Lower leg skin (tissue), 4 donors: Measurements from ENCODE around the gene ZNF407. TPM values are rescaled to one million over a fixed set of nuclear protein-coding genes. Genes with fewer than 3 reads are reported as not detected.

ENCODE experiments used
- DNase-seq, 2 donors: peaks; one replicate each; pipeline ENCODE4 v3.0.0-alpha.2; 2019; ENCODE audit warnings: low spot score in 2 of 2
- H3K4me3 ChIP-seq: fragments of 200-600 bp; sonication (generic); 2 replicates; pipeline ENCODE4 v1.5.1; 2017; ENCODE audit warnings: mild to moderate bottlenecking, low read depth; ENCODE audit not compliant: poor library complexity, severe bottlenecking
- CTCF ChIP-seq, 3 donors: fragments of 450-650 bp; IDR thresholded peaks; one replicate each; pipeline ENCODE4 v1.5.1; 2016; ENCODE audit warnings: antibody characterized with exemption in 3 of 3, mild to moderate bottlenecking in 3 of 3, moderate library complexity in 2 of 3
- POLR2A ChIP-seq, 2 donors: fragments of 450-650 bp; IDR thresholded peaks; one replicate each; pipeline ENCODE4 v1.6.1; 2016 to 2017; ENCODE audit warnings: antibody characterized with exemption in 2 of 2, mild to moderate bottlenecking in 1 of 2, moderate library complexity in 1 of 2
- WGBS, 2 donors: methylation state at CpG; one replicate each; pipeline ENCODE4 v1.1.5; 2018; 5-methylcytosine and 5-hydroxymethylcytosine counted together
- intact Hi-C: fragments of 100-400 bp; cut with DNase I; formaldehyde crosslinking; loops from one replicate; pipeline ENCODE4 v1.15.0; 2023; ENCODE audit warnings: low total_unique reads
- total RNA-seq, 4 donors: library from RNA; depleted of rRNA; stranded (reverse); fragments of >200 nt; gene quantifications; one replicate each; pipeline ENCODE4 v1.1.0, GENCODE V29; 2016

Gene ZNF407
- total RNA-seq, 4 donors from 2014 or later = 7.0 to 13.9 (median 10.9) TPM

GRCh38 chr18:75087119-75088020 lies 489.7 kb downstream of the ZNF407 start:
- WGBS, 2 donors = 96% methylated on average over 40 to 43 of the region's 43 CpGs
- DNase-seq = peak in 1 of 2 donors; percentile 69
- intact Hi-C loops = loop anchor here (10.0 kb wide), 1 partner anchor 727 kb away; no protein-coding TSS in a partner anchor
- H3K4me3 ChIP-seq = no peak overlapping the region
- TF ChIP-seq CTCF (IDR thresholded peaks at IDR 0.05) (no peak), POLR2A (IDR thresholded peaks at IDR 0.05) (no peak)

- DNase-seq = no peak
- intact Hi-C loops = loop anchor here (10.0 kb wide), 1 partner anchor 727 kb away; no protein-coding TSS in a partner anchor
- no peak for TF ChIP-seq CTCF (IDR thresholded peaks at IDR 0.05)
- no peak for TF ChIP-seq POLR2A (IDR thresholded peaks at IDR 0.05)
- WGBS, 2 donors = 92 to 99% methylated on average over 8 of the region's 8 CpGs
- H3K4me3 ChIP-seq = no peak overlapping the region
These were observed 490.4 kb downstream of the ZNF407 start for GRCh38 chr18:75088021-75088506.

- intact Hi-C loops = loop anchor here (10.0 kb wide), 1 partner anchor 726 kb away; no protein-coding TSS in a partner anchor
- WGBS, 2 donors = 93 to 97% methylated on average over 12 to 20 of the region's 20 CpGs
- no peak overlapping the region for H3K4me3 ChIP-seq
- no peak for TF ChIP-seq POLR2A (IDR thresholded peaks at IDR 0.05)
- no peak for TF ChIP-seq CTCF (IDR thresholded peaks at IDR 0.05)
- peak in 1 of 2 donors; percentile 76 for DNase-seq
These were observed 491.0 kb downstream of the ZNF407 start for GRCh38 chr18:75088622-75089211.

- TF ChIP-seq POLR2A (IDR thresholded peaks at IDR 0.05) (no peak), CTCF (IDR thresholded peaks at IDR 0.05) (no peak)
- 89 to 92% methylated on average over 31 of the region's 31 CpGs for WGBS, 2 donors
- peak in 1 of 2 donors; percentile 80 for DNase-seq
- no peak overlapping the region for H3K4me3 ChIP-seq
- intact Hi-C loops = loop anchor here (10.0 kb wide), 1 partner anchor 725 kb away; no protein-coding TSS in a partner anchor
These were observed 492.2 kb downstream of the ZNF407 start for GRCh38 chr18:75089748-75090327.

GRCh38 chr18:75090336-75090735 lies 492.7 kb downstream of the ZNF407 start:
- DNase-seq = no peak
- 93 to 95% methylated on average over 18 to 22 of the region's 22 CpGs for WGBS, 2 donors
- no peak overlapping the region for H3K4me3 ChIP-seq
- no peak for TF ChIP-seq POLR2A (IDR thresholded peaks at IDR 0.05)
- no peak for TF ChIP-seq CTCF (IDR thresholded peaks at IDR 0.05)
- intact Hi-C loops = no loop called here
